ENCODE results near the gene C17orf114.

Gene C17orf114

DNA sequence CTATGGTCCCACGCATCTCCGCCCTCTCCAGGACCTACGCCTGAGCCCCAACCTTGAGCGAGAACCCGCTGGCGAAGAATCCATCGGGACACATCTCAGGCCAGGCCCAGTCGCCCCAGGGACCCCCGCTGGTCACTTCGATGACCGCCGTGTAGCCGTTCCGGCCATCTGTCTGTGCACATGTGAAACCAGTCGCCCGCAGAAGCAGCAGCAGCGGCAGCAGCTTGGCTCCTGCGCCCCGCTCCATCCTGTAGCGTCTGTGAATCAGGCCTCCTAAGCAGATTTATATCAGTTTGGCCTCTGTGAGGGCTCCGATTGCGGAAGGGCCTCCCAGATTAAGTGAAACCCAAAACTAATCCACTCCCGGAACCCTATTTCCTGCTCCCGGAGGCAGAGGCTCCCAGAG lies 16.0 kb downstream of the C17orf114 start, which contains the start of gene VMO1 (continued):
- TF ChIP-seq THRA (CRISPR knock-in tag; IDR thresholded peaks at IDR 0.05; ENCODE audit: borderline replicate concordance) (no peak), ATF3 (CRISPR knock-in tag; IDR thresholded peaks at IDR 0.05) (no peak), XBP1 (CRISPR knock-in tag; IDR thresholded peaks at IDR 0.05) (no peak), ZMYM3 (CRISPR knock-in tag; IDR thresholded peaks at IDR 0.05) (no peak), PPARG (CRISPR knock-in tag; conservative IDR thresholded peaks at IDR 0.05) (no peak), HINFP (CRISPR knock-in tag; IDR thresholded peaks at IDR 0.05; ENCODE audit: low read depth) (no peak), MTERF4 (CRISPR knock-in tag; IDR thresholded peaks at IDR 0.05) (no peak), ZNF207 (IDR thresholded peaks at IDR 0.05; ENCODE audit: borderline replicate concordance) (no peak), NPAS2 (CRISPR knock-in tag; IDR thresholded peaks at IDR 0.05; ENCODE audit: borderline replicate concordance) (no peak), ATRX (CRISPR knock-in tag; IDR thresholded peaks at IDR 0.05; ENCODE audit: borderline replicate concordance) (no peak)
